VCaP (cell line): ENCODE results near the gene AXIN2.
"Not testable (repeated sequence)": the region's sequence is repeated elsewhere in the genome, so short reads cannot be mapped to it uniquely, and the experiment has no call there.

Experiments
- H3K27ac ChIP-seq: fragments of 450-650 bp; 2 replicates; pipeline ENCODE4 v1.5.1; 2017
- CTCF ChIP-seq: fragments of 450-650 bp; conservative IDR thresholded peaks from 2 replicates; pipeline ENCODE4 v1.5.1; 2017; ENCODE audit warnings: mild to moderate bottlenecking, moderate library complexity

AXIN2 gene

GRCh38 chr17:65515959-65516948 lies 45.2 kb downstream of the AXIN2 start:
- TF ChIP-seq CTCF = no peak
- no peak overlapping the region for H3K27ac ChIP-seq

- H3K27ac ChIP-seq = no peak overlapping the region
- no peak for TF ChIP-seq CTCF
These were observed 45.9 kb downstream of the AXIN2 start for GRCh38 chr17:65515512-65515911.

- no peak for TF ChIP-seq CTCF
- H3K27ac ChIP-seq = no peak overlapping the region
These were observed 46.9 kb downstream of the AXIN2 start for GRCh38 chr17:65514541-65514940.

- TF ChIP-seq CTCF = no peak
- H3K27ac ChIP-seq = no peak overlapping the region
These were observed 47.4 kb downstream of the AXIN2 start for GRCh38 chr17:65514082-65514481.

GRCh38 chr17:65511316-65511715 lies 50.1 kb downstream of the AXIN2 start:
- no peak for TF ChIP-seq CTCF
- H3K27ac ChIP-seq = no peak overlapping the region

GRCh38 chr17:65509032-65509431 lies 52.4 kb downstream of the AXIN2 start:
- H3K27ac ChIP-seq = no peak overlapping the region
- no peak for TF ChIP-seq CTCF

- not testable (repeated sequence) for H3K27ac ChIP-seq
These were observed 56.8 kb downstream of the AXIN2 start for GRCh38 chr17:65504673-65505072.

- no peak overlapping the region for H3K27ac ChIP-seq
These were observed 57.3 kb downstream of the AXIN2 start for GRCh38 chr17:65504141-65504540.

More at GRCh38 chr17:65504141-65504540, 57.3 kb downstream of the AXIN2 start:
- TF ChIP-seq CTCF = no peak
